HEK293 (cell line): ENCODE data around the gene RHOF.

Experiments
- CTCF ChIA-PET: fragments of 350-600 bp; formaldehyde crosslinking; extraction: SDS; loops from one replicate; lab custom pipeline; 2021; ENCODE audit warnings: antibody characterized with exemption; lab: Yijun Ruan, JAX
- POLR2A ChIA-PET: fragments of 300-600 bp; formaldehyde crosslinking; extraction: SDS; loops from one replicate; lab custom pipeline; 2020; ENCODE audit warnings: antibody characterized with exemption, inconsistent platforms; lab: Yijun Ruan, JAX
- H3K27ac ChIP-seq: fragments of 200-500 bp; sonication (Bioruptor generic); 2 replicates; pipeline ENCODE4 v1.5.1; 2014; ENCODE audit warnings: low read depth, low read length, control low read depth, inconsistent platforms; ENCODE audit errors: extremely low read depth
- H3K36me3 ChIP-seq, 2 experiments: fragments of 200-500 bp in 1 of 2; sonication (Bioruptor generic) in 1 of 2; 1 replicate in 1 of 2; 2 replicates in 1 of 2; pipeline ENCODE4 v1.5.1; 2014 to 2017; ENCODE audit warnings: inconsistent platforms in 2 of 2, low read length in 2 of 2; ENCODE audit not compliant: control insufficient read depth in 2 of 2, insufficient read depth in 1 of 2
- H3K4me1 ChIP-seq: fragments of 200-500 bp; sonication (Bioruptor generic); 2 replicates; pipeline ENCODE4 v1.5.1; 2014; ENCODE audit warnings: mild to moderate bottlenecking, low read length, inconsistent platforms; ENCODE audit not compliant: control insufficient read depth, insufficient read depth
- H3K4me3 ChIP-seq: 2 replicates; pipeline ENCODE4 v1.5.1; 2011; ENCODE audit warnings: low read depth, mild to moderate bottlenecking, control low read depth, low read length, moderate library complexity
- H3K9me3 ChIP-seq: fragments of 200-500 bp; sonication (Bioruptor generic); 2 replicates; pipeline ENCODE4 v1.5.1; 2014; ENCODE audit warnings: low read depth, low read length, inconsistent platforms; ENCODE audit not compliant: control insufficient read depth, insufficient read depth
- BCL11A ChIP-seq: fragments of 450-650 bp; formaldehyde crosslinking; IDR thresholded peaks from 2 replicates; pipeline ENCODE4 v1.5.1; 2016; ENCODE audit warnings: low read depth, missing biosample characterization, missing genetic modification characterization
- GLIS1 ChIP-seq: fragments of 450-650 bp; formaldehyde crosslinking; IDR thresholded peaks from 2 replicates; pipeline ENCODE4 v1.5.1; 2016; ENCODE audit warnings: missing biosample characterization, missing genetic modification characterization
- HIC1 ChIP-seq: fragments of 450-650 bp; formaldehyde crosslinking; IDR thresholded peaks from 2 replicates; pipeline ENCODE4 v1.5.1; 2016; ENCODE audit warnings: missing biosample characterization, missing genetic modification characterization
- ZBTB17 ChIP-seq: fragments of 450-650 bp; formaldehyde crosslinking; IDR thresholded peaks from 2 replicates; pipeline ENCODE4 v1.5.1; 2016; ENCODE audit warnings: missing biosample characterization, missing genetic modification characterization
- ZEB2 ChIP-seq: fragments of 450-650 bp; formaldehyde crosslinking; IDR thresholded peaks from 2 replicates; pipeline ENCODE4 v1.5.1; 2016; ENCODE audit warnings: missing biosample characterization, missing genetic modification characterization
- ZFHX2 ChIP-seq: fragments of 450-650 bp; formaldehyde crosslinking; conservative IDR thresholded peaks from 2 replicates; pipeline ENCODE4 v1.5.1; 2016; ENCODE audit warnings: missing biosample characterization, missing genetic modification characterization
- ZFP37 ChIP-seq: fragments of 450-650 bp; formaldehyde crosslinking; IDR thresholded peaks from 2 replicates; pipeline ENCODE4 v1.5.1; 2016; ENCODE audit warnings: missing biosample characterization, missing genetic modification characterization
- ZNF121 ChIP-seq: fragments of 450-650 bp; formaldehyde crosslinking; IDR thresholded peaks from 2 replicates; pipeline ENCODE4 v1.5.1; 2016; ENCODE audit warnings: missing biosample characterization, missing genetic modification characterization
- ZNF169 ChIP-seq: fragments of 450-650 bp; formaldehyde crosslinking; IDR thresholded peaks from 2 replicates; pipeline ENCODE4 v1.5.1; 2016; ENCODE audit warnings: missing biosample characterization, missing genetic modification characterization
- ZNF184 ChIP-seq: fragments of 450-650 bp; IDR thresholded peaks from 2 replicates; pipeline ENCODE4 v1.5.1; 2018; ENCODE audit warnings: missing biosample characterization, mild to moderate bottlenecking, missing genetic modification characterization
- ZNF280D ChIP-seq: fragments of 450-650 bp; formaldehyde crosslinking; IDR thresholded peaks from 2 replicates; pipeline ENCODE4 v1.5.1; 2016; ENCODE audit warnings: missing biosample characterization, missing genetic modification characterization
- ZNF350 ChIP-seq: fragments of 450-650 bp; formaldehyde crosslinking; IDR thresholded peaks from 2 replicates; pipeline ENCODE4 v1.5.0; 2017; ENCODE audit warnings: missing biosample characterization, mild to moderate bottlenecking, missing genetic modification characterization
- ZNF514 ChIP-seq: fragments of 450-650 bp; formaldehyde crosslinking; IDR thresholded peaks from 2 replicates; pipeline ENCODE4 v1.5.1; 2016; ENCODE audit warnings: missing biosample characterization, missing genetic modification characterization
- ZNF521 ChIP-seq: fragments of 450-650 bp; formaldehyde crosslinking; IDR thresholded peaks from 2 replicates; pipeline ENCODE4 v1.5.1; 2017; ENCODE audit warnings: missing biosample characterization, mild to moderate bottlenecking, missing genetic modification characterization
- ZNF548 ChIP-seq: fragments of 450-650 bp; formaldehyde crosslinking; IDR thresholded peaks from 2 replicates; pipeline ENCODE4 v1.5.1; 2016; ENCODE audit warnings: missing biosample characterization, missing genetic modification characterization
- ZNF561 ChIP-seq: fragments of 450-650 bp; IDR thresholded peaks from 2 replicates; pipeline ENCODE4 v1.5.1; 2018; ENCODE audit warnings: missing biosample characterization, missing genetic modification characterization, borderline replicate concordance
- ZNF654 ChIP-seq: fragments of 450-650 bp; formaldehyde crosslinking; IDR thresholded peaks from 2 replicates; pipeline ENCODE4 v1.5.1; 2016; ENCODE audit warnings: low read depth, missing biosample characterization, missing genetic modification characterization
- ZNF701 ChIP-seq: fragments of 450-650 bp; formaldehyde crosslinking; IDR thresholded peaks from 2 replicates; pipeline ENCODE4 v1.5.1; 2016; ENCODE audit warnings: missing biosample characterization, missing genetic modification characterization
- ZSCAN18 ChIP-seq: fragments of 450-650 bp; formaldehyde crosslinking; IDR thresholded peaks from 2 replicates; pipeline ENCODE4 v1.5.1; 2016; ENCODE audit warnings: missing biosample characterization, missing genetic modification characterization
- ZXDB ChIP-seq: fragments of 450-650 bp; formaldehyde crosslinking; IDR thresholded peaks from 2 replicates; pipeline ENCODE4 v1.5.1; 2016; ENCODE audit warnings: missing biosample characterization, missing genetic modification characterization
- TF ChIP-seq, protein P1 (sequence below): fragments of 450-650 bp; formaldehyde crosslinking; IDR thresholded peaks from 2 replicates; pipeline ENCODE4 v1.5.1; 2016; ENCODE audit warnings: missing biosample characterization, missing genetic modification characterization
- TF ChIP-seq, protein P2 (sequence below): fragments of 450-650 bp; formaldehyde crosslinking; optimal IDR thresholded peaks from 2 replicates; pipeline ENCODE3; 2016; ENCODE audit warnings: missing biosample characterization, mild to moderate bottlenecking, missing genetic modification characterization

RHOF gene

GRCh38 chr12:121799156-121799841, 5.8 kb upstream of the RHOF start (continued):
- no peak for TF ChIP-seq ZEB2 (tag by site-specific recombination)
- no peak for TF ChIP-seq HIC1 (tag by site-specific recombination)
- no peak for TF ChIP-seq ZSCAN18 (tag by site-specific recombination)
- TF ChIP-seq ZNF514 (tag by site-specific recombination): no peak
- TF ChIP-seq ZNF350 (tag by site-specific recombination): no peak
- no peak for TF ChIP-seq ZNF280D (tag by site-specific recombination)
- TF ChIP-seq ZNF121 (tag by site-specific recombination): no peak
- no peak; the same call in 1 of the 2 replicates for TF ChIP-seq ZBTB17 (tag by site-specific recombination)

DNA sequence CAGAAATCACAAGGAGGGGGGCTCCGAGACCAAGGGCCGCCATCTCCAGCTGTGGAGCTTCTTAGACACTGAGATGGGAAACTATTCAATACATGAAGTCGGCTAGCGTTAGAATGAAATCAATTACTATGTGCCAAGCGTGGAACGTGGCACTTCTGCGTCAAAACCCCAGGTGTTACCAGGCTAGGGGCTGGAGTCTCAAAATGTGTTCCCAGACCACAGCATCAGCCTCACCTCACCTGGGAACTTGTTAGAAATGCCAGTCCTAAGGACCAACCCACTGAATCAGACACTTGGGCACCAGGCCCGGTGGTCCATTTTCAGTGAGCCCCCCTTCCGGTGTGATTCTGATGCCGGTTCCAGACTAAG, 5.3 kb upstream of the RHOF start:
- TF ChIP-seq BCL11A (no peak), ZNF169 (no peak), ZNF548 (no peak), ZFP37 (tag by site-specific recombination) (peak; percentile 94; the same call in 1 of the 2 replicates), GLIS1 (tag by site-specific recombination) (no peak)
- H3K27ac ChIP-seq: peak overlapping the region; percentile 100
- H3K9me3 ChIP-seq: no peaks in the 10 kb centered on the region
- no peak overlapping the region; the same call in 1 of the 2 replicates for H3K4me3 ChIP-seq
- H3K4me1 ChIP-seq: peaks cover 20% of the 10 kb centered on the region
- ChIA-PET CTCF (interaction anchor here (0.7 to 9.8 kb wide), 6 partner anchors 11 to 104 kb away, joined by 3 to 393 read pairs (median 180); partner anchors contain the start of genes PSMD9 and SETD1B), POLR2A (interaction anchor here (0.8 to 8.9 kb wide), 4 partner anchors 11 to 95 kb away, joined by 3 to 165 read pairs (median 8); partner anchors contain the start of gene PSMD9)
- peaks cover 0 to 26% of the 10 kb centered on the region in 2 experiments; a peak in 1 of 3 replicates for H3K36me3 ChIP-seq

DNA sequence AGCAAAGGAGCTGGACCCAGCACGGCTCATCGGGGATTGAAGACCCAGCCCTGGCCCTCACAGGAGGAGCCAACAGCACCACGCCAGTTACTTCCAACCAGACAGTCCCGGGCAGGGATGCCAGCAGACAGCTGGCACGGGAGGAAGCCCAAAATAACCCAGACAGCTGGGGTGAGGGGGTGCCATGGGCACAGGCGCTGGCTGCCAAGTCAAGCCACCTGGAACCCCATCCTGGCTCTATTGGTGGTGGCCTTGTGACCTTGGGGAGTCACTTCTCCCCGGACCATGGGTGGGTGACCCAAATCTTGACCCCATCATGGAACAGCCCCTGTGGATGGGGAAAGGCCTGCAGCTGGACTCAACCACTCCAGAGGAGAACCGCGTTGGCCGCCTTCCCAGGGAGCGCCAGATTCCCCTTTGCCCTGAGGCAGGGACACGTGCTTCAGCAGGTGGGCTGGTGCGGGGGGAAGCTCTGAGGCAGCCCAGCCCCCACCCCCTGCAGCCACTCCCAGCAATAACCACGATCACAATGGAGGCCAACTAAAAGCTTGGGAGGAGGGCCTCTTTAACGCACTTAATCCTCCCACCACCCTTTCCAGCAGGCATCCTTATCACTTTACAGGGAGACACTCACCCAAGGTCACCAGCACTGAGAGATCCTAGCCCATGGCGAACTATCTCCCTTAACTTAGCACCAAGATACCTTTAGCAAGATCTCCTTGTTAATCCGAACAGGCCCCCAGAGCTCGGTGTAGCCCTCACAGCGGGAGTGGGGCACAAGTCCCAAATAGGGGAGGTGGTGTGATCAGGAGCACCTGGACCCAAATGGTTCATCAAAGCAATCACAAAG, 4.7 kb upstream of the RHOF start:
- ChIA-PET CTCF (interaction anchor here (0.7 to 9.8 kb wide), 7 partner anchors 11 to 103 kb away, joined by 3 to 393 read pairs (median 154); partner anchors contain the start of genes PSMD9 and SETD1B), POLR2A (interaction anchor here (0.6 to 8.9 kb wide), 4 partner anchors 11 to 698 kb away, joined by 4 to 165 read pairs (median 10); partner anchors contain the start of gene PSMD9)
- peaks cover 20% of the 10 kb centered on the region for H3K4me1 ChIP-seq
- no peaks in the 10 kb centered on the region for H3K9me3 ChIP-seq
- peak overlapping the region; percentile 100 for H3K27ac ChIP-seq
- H3K4me3 ChIP-seq: no peak overlapping the region; the same call in 1 of the 2 replicates
- H3K36me3 ChIP-seq: peaks cover 0 to 26% of the 10 kb centered on the region in 2 experiments; a peak in 1 of 3 replicates
- TF ChIP-seq ZXDB (tag by site-specific recombination): peak; percentile 88
- TF ChIP-seq ZNF654 (tag by site-specific recombination): no peak
- peak; percentile 97 for TF ChIP-seq ZFHX2
- TF ChIP-seq, protein P1, sequence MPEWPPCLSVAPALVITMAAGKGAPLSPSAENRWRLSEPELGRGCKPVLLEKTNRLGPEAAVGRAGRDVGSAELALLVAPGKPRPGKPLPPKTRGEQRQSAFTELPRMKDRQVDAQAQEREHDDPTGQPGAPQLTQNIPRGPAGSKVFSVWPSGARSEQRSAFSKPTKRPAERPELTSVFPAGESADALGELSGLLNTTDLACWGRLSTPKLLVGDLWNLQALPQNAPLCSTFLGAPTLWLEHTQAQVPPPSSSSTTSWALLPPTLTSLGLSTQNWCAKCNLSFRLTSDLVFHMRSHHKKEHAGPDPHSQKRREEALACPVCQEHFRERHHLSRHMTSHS (tag by site-specific recombination): no peak
- peak; percentile 98 for TF ChIP-seq GLIS1 (tag by site-specific recombination)
- TF ChIP-seq BCL11A: peak; percentile 85
- peak; percentile 26; the same call in 1 of the 2 replicates for TF ChIP-seq ZNF561
- no peak for TF ChIP-seq ZNF184 (tag by site-specific recombination)
- no peak for TF ChIP-seq ZNF701 (tag by site-specific recombination)
- TF ChIP-seq ZNF521 (tag by site-specific recombination): no peak
- TF ChIP-seq, protein P2, sequence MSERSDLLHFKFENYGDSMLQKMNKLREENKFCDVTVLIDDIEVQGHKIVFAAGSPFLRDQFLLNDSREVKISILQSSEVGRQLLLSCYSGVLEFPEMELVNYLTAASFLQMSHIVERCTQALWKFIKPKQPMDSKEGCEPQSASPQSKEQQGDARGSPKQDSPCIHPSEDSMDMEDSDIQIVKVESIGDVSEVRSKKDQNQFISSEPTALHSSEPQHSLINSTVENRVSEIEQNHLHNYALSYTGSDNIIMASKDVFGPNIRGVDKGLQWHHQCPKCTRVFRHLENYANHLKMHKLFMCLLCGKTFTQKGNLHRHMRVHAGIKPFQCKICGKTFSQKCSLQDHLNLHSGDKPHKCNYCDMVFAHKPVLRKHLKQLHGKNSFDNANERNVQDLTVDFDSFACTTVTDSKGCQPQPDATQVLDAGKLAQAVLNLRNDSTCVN (tag by site-specific recombination): peak; percentile 31
